ENCODE measurements around the gene RBMS3. TPM values are rescaled to one million over a fixed set of nuclear protein-coding genes. Genes with fewer than 3 reads are reported as not detected.

RBMS3 gene
- total and polyA plus RNA-seq, 12 donors: 8.7 to 90.1 (median 51.2) TPM

DNA sequence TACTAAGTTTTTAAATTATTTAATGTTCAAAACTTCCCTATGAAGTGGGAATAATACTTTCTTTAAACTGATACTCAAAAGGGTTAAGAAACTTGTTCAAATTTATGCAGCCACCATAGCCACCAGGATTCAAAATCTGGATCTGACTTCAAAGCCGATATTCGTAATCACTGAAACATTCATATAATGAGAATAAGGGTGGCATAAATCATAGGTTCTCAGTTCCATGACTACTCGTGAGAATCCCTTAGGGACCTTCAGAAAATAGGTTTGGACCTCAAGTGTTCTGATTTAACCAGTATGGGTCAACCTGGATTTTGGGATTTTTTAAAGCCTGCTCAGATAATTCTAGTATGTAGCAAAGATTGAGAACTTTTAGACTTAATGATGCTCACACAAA, 160.6 kb downstream of the RBMS3 start:
- no peak overlapping the region for H3K4me3 ChIP-seq
- no peak for DNase-seq
- H3K27me3 ChIP-seq: no peaks in the 10 kb centered on the region
- peaks cover 7 to 15% of the 10 kb centered on the region in 2 donors for H3K4me1 ChIP-seq (replicated peaks in 1 of 2)
- WGBS, 4 donors: 30 to 49% (median 37%) methylated on average over 3 of the region's 3 CpGs
- no peaks in the 10 kb centered on the region for H3K36me3 ChIP-seq (replicated peaks in 1 of 2)
- no peak overlapping the region for H3K27ac ChIP-seq
- intact Hi-C loops (cut with DNase I): no loop called here
- no peaks in the 10 kb centered on the region for H3K9me3 ChIP-seq (replicated peaks in 1 of 3)
- TF ChIP-seq CTCF (IDR thresholded peaks at IDR 0.05) (no peak), POLR2A (IDR thresholded peaks at IDR 0.05) (no peak)

DNA sequence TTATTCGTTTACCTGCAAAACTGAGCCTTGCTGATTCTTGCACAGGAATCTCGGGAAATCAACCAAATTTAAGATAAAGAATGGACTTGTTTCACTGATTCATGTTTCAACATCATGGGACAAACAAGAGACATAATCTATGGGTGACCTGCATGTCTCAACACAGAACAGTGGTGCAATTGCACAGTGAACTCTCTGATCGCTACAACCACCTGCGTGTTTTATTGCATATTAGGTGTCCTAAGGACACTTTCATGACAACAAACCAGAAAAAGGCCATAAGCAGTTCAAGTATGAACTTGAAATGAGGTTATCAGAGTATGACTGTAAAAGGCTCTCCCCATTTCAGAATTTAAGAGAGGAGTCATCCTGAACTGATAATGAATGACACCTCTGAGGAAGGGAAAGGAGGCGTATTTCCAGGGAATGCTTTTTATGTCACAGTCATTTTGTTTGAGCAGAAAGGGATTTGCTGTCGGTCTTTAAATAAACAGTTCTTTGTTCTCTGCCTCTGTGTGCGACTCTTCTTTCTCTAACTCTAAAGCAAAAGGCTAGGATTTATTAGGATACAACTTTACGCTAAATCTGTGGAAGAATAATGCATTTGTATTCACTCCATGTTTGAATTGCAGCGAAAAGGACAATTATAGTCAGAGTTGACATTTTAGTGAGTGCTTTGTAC, 167.2 kb downstream of the RBMS3 start:
- H3K9me3 ChIP-seq (replicated peaks in 1 of 3): no peaks in the 10 kb centered on the region
- 92 to 95% (median 94%) methylated on average over 9 of the region's 9 CpGs for WGBS, 4 donors
- TF ChIP-seq CTCF (IDR thresholded peaks at IDR 0.05) (no peak), POLR2A (IDR thresholded peaks at IDR 0.05) (no peak)
- H3K4me3 ChIP-seq: no peak overlapping the region
- intact Hi-C loops (cut with DNase I): no loop called here
- H3K27ac ChIP-seq: no peak overlapping the region
- H3K27me3 ChIP-seq: no peaks in the 10 kb centered on the region
- no peaks in the 10 kb centered on the region for H3K36me3 ChIP-seq (replicated peaks in 1 of 2)
- H3K4me1 ChIP-seq (replicated peaks in 1 of 2): peaks cover 0 to 9% of the 10 kb centered on the region in 2 donors
- no peak for DNase-seq

DNA sequence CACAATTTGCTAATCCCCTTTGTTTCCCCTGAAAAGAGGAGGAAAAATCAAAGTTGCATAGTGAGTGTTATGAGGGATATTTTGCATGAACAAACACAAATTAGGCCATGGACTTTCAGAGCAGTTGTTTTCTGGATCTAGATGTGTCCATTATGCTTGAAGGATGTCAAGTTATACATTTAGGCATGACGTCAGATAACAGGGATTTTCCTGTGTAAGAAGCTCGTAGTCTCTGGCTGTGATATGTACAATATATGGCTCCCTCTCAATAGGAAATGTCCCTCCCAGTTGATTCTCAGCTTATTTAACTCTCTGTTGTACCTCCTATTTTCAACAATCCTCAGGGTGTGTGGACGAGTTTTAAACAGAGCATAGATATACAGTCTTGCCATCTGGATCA, 171.0 kb downstream of the RBMS3 start:
- no peak overlapping the region for H3K27ac ChIP-seq
- TF ChIP-seq CTCF (IDR thresholded peaks at IDR 0.05) (no peak), POLR2A (IDR thresholded peaks at IDR 0.05) (no peak)
- DNase-seq: no peak
- H3K4me3 ChIP-seq: no peak overlapping the region
- H3K27me3 ChIP-seq: no peaks in the 10 kb centered on the region
- WGBS, 4 donors: 70 to 84% (median 82%) methylated on average over 3 of the region's 3 CpGs
- peaks cover 0 to 15% of the 10 kb centered on the region in 2 donors for H3K4me1 ChIP-seq (replicated peaks in 1 of 2)
- H3K36me3 ChIP-seq (replicated peaks in 1 of 2): no peaks in the 10 kb centered on the region
- H3K9me3 ChIP-seq (replicated peaks in 1 of 3): no peaks in the 10 kb centered on the region
- intact Hi-C loops (cut with DNase I): no loop called here

- Histone ChIP-seq H3K27ac (peak overlapping the region in 1 of 5 donors; percentile 1), H3K36me3 (replicated peaks in 1 of 2) (no peaks in the 10 kb centered on the region), H3K27me3 (no peaks in the 10 kb centered on the region), H3K9me3 (replicated peaks in 1 of 3) (no peaks in the 10 kb centered on the region), H3K4me1 (replicated peaks in 1 of 2) (peaks cover 0 to 15% of the 10 kb centered on the region in 2 donors), H3K4me3 (no peak overlapping the region)
- WGBS, 4 donors: 74 to 81% (median 77%) methylated on average over 2 of the region's 2 CpGs
- TF ChIP-seq CTCF (IDR thresholded peaks at IDR 0.05) (no peak), POLR2A (IDR thresholded peaks at IDR 0.05) (no peak)
- DNase-seq: no peak
- intact Hi-C loops (cut with DNase I): no loop called here
These were observed 172.0 kb downstream of the RBMS3 start for GRCh38 chr3:29452934-29453283.
